LNCaP clone FGC (cell line): ENCODE measurements around the gene SLC38A3.

ENCODE experiments used
- DNase-seq: peaks from one replicate; pipeline ENCODE4 v3.0.0-alpha.2; 2011; ENCODE audit warnings: low read depth
- H3K4me3 ChIP-seq: 2 replicates; pipeline ENCODE4 v1.5.1; 2011; ENCODE audit warnings: mild to moderate bottlenecking, low read depth, low read length, control low read depth
- CTCF ChIP-seq: IDR thresholded peaks from 2 replicates; pipeline ENCODE4 v1.5.1; 2012; ENCODE audit warnings: mild to moderate bottlenecking; ENCODE audit not compliant: control insufficient read depth, insufficient read depth; ENCODE audit errors: extremely low read depth

Gene SLC38A3

GRCh38 chr3:50237133-50237651 is 32.1 kb downstream of the SLC38A3 start:
- no peak for TF ChIP-seq CTCF

GRCh38 chr3:50237754-50238548 is 32.9 kb downstream of the SLC38A3 start:
- DNase-seq: no peak
- TF ChIP-seq CTCF: no peak
- no peak overlapping the region for H3K4me3 ChIP-seq

More at GRCh38 chr3:50237133-50237651, 32.1 kb downstream of the SLC38A3 start:
- DNase-seq: no peak
- no peak overlapping the region for H3K4me3 ChIP-seq

GRCh38 chr3:50238549-50239026 is 33.5 kb downstream of the SLC38A3 start:
- TF ChIP-seq CTCF: no peak
- no peak overlapping the region for H3K4me3 ChIP-seq
- DNase-seq: peak; percentile 81

GRCh38 chr3:50239649-50240048 is 34.6 kb downstream of the SLC38A3 start:
- no peak overlapping the region for H3K4me3 ChIP-seq
- TF ChIP-seq CTCF: no peak
- DNase-seq: no peak

GRCh38 chr3:50241163-50241562 is 36.1 kb downstream of the SLC38A3 start:
- H3K4me3 ChIP-seq: no peak overlapping the region
- no peak for DNase-seq

GRCh38 chr3:50241713-50242380 is 36.8 kb downstream of the SLC38A3 start:
- no peak for DNase-seq
- no peak overlapping the region for H3K4me3 ChIP-seq
- no peak for TF ChIP-seq CTCF

More at GRCh38 chr3:50241163-50241562, 36.1 kb downstream of the SLC38A3 start:
- no peak for TF ChIP-seq CTCF
